HFF-Myc (cell line): ENCODE measurements around the gene MDM1.

Source experiments
- DNase-seq: peaks from one replicate; pipeline ENCODE4 v3.0.0-alpha.2; 2011; ENCODE audit warnings: low read depth; ENCODE audit errors: extremely low read depth
- H3K4me3 ChIP-seq: replicated peaks from 2 replicates; pipeline ENCODE4 v1.5.1; 2011; ENCODE audit warnings: low read depth, mild to moderate bottlenecking, control low read depth, low read length
- TF ChIP-seq, protein P1 (sequence below): IDR thresholded peaks from 2 replicates; pipeline ENCODE4 v1.5.1; 2012; ENCODE audit warnings: mild to moderate bottlenecking, low read depth, low read length, control low read depth; ENCODE audit errors: missing control alignments

The MDM1 gene

DNA sequence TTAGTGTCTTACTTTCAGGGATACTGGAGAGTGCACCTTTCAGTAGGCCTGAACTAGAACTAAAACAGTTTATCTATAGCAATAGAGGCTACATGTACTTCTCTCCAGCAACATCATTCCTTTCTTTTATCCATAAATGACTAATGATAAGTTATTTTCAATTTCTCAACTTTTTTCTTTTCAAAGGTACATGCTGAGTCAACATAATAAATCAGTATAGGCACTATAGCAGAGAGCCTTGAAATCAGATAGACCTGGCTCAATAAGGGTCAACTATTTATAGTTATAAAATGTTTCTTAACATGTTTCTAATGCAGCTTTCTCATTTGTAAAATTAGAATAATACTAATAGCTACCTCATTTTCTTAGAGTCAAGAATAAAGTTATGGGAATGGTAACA lies 84.4 kb downstream of the MDM1 start:
- no peak overlapping the region for H3K4me3 ChIP-seq
- TF ChIP-seq, protein P1, sequence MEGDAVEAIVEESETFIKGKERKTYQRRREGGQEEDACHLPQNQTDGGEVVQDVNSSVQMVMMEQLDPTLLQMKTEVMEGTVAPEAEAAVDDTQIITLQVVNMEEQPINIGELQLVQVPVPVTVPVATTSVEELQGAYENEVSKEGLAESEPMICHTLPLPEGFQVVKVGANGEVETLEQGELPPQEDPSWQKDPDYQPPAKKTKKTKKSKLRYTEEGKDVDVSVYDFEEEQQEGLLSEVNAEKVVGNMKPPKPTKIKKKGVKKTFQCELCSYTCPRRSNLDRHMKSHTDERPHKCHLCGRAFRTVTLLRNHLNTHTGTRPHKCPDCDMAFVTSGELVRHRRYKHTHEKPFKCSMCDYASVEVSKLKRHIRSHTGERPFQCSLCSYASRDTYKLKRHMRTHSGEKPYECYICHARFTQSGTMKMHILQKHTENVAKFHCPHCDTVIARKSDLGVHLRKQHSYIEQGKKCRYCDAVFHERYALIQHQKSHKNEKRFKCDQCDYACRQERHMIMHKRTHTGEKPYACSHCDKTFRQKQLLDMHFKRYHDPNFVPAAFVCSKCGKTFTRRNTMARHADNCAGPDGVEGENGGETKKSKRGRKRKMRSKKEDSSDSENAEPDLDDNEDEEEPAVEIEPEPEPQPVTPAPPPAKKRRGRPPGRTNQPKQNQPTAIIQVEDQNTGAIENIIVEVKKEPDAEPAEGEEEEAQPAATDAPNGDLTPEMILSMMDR = no peak
- DNase-seq = no peak

DNA sequence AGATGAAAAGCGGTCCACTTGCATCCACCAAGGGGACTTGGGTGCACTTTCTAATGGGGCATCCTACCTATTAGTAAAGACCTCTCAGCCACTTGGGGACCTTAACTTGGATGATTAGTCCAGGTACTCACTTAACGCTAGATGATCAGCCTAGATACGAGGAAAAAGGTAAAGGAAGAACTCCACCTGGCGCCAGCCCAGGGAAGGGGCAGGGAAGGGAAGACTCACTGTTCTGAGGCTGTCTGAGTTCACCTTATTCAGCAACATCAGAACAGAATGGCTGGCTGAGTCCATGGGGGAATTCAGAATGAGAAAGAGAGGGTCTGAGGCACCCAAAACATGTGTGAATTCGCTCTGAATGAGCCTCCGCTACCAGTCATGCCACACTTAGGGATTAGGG lies 85.8 kb downstream of the MDM1 start:
- no peak overlapping the region for H3K4me3 ChIP-seq

DNA sequence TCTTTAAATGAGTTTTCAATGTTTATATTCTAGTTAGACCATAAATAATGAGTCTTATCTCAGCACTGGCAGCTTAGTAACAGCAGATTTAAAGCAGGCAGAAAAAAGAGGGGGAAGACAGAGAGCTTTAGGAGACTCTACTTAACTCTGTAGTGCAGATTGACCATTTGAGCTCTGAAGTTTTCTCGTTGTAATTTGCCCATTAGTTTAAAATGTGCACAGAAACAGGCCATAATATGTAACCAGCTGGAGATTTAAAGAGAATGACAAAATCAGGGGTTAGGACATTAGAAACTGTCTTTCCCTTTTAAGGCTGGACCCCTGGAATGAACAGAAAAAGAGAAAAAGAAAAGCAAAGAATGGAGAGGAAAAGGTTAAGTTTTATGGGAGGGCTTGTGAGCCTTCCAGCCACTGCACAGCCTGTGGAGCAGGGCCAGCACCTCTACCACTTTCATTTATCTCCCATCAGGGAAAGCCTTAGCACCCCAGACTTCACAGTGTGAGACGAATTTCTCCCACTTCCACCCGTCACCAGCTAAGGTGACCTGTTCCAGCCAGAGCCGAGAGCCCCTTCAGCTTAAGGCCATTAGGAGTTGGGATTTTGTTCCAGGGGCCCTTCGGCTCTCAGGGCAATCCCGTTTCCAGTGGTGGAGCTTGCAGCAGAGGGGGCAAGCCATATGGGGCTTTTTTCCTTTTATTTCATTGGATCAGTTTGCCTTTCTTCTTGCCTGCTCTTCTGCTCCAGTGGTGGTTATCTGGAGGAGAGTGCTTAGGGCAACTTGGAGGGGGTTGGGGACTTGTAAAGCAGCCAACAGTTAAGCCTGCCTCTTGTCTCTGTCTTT lies 86.8 kb downstream of the MDM1 start:
- TF ChIP-seq, protein P1 = no peak
- H3K4me3 ChIP-seq = no peak overlapping the region

More for the DNA sequence above, 85.8 kb downstream of the MDM1 start:
- no peak for DNase-seq
- TF ChIP-seq, protein P1 = no peak

More for the DNA sequence above, 86.8 kb downstream of the MDM1 start:
- DNase-seq = no peak
